ENCODE data around the gene ITGA1.
"Not testable (repeated sequence)": the region's sequence is repeated elsewhere in the genome, so short reads cannot be mapped to it uniquely, and the experiment has no call there.

Gene ITGA1

GRCh38 chr5:52846182-52846842 is 58.6 kb downstream of the ITGA1 start:
- TF ChIP-seq JUND (IDR thresholded peaks at IDR 0.05; ENCODE audit: low read depth), result no peak
- in situ Hi-C loops (cut with HindIII; ENCODE audit: low pct_unique_long_range_greater_than_20kb, low sequenced_read_pairs), result no loop called here
- no peak for DNase-seq (ENCODE audit: low read depth in 1 of 2, low spot score in 1 of 2)

GRCh38 chr5:52848688-52849087 is 61.0 kb downstream of the ITGA1 start:
- in situ Hi-C loops (cut with HindIII; ENCODE audit: low pct_unique_long_range_greater_than_20kb, low sequenced_read_pairs); DNase-seq (ENCODE audit: low read depth in 1 of 2, low spot score in 1 of 2): not testable (repeated sequence)

- in situ Hi-C loops (cut with HindIII; ENCODE audit: low pct_unique_long_range_greater_than_20kb, low sequenced_read_pairs), result no loop called here
- DNase-seq (ENCODE audit: low read depth in 1 of 2, low spot score in 1 of 2), result no peak
- no peak for TF ChIP-seq JUND (IDR thresholded peaks at IDR 0.05; ENCODE audit: low read depth)
Measured at GRCh38 chr5:52849544-52849943, 61.8 kb downstream of the ITGA1 start.

- in situ Hi-C loops (cut with HindIII; ENCODE audit: low pct_unique_long_range_greater_than_20kb, low sequenced_read_pairs), result no loop called here
- no peak for TF ChIP-seq JUND (IDR thresholded peaks at IDR 0.05; ENCODE audit: low read depth)
- DNase-seq (ENCODE audit: low read depth in 1 of 2, low spot score in 1 of 2), result no peak
Measured at GRCh38 chr5:52853650-52854049, 65.9 kb downstream of the ITGA1 start.

- no peak for DNase-seq (ENCODE audit: low read depth in 1 of 2, low spot score in 1 of 2)
- no peak for TF ChIP-seq JUND (IDR thresholded peaks at IDR 0.05; ENCODE audit: low read depth)
- in situ Hi-C loops (cut with HindIII; ENCODE audit: low pct_unique_long_range_greater_than_20kb, low sequenced_read_pairs), result no loop called here
Measured at GRCh38 chr5:52854301-52854700, 66.6 kb downstream of the ITGA1 start.

GRCh38 chr5:52854949-52855348 is 67.2 kb downstream of the ITGA1 start:
- DNase-seq (ENCODE audit: low read depth in 1 of 2, low spot score in 1 of 2), result no peak
- no peak for TF ChIP-seq JUND (IDR thresholded peaks at IDR 0.05; ENCODE audit: low read depth)
- in situ Hi-C loops (cut with HindIII; ENCODE audit: low pct_unique_long_range_greater_than_20kb, low sequenced_read_pairs), result no loop called here

GRCh38 chr5:52856564-52856963 is 68.8 kb downstream of the ITGA1 start:
- DNase-seq (ENCODE audit: low read depth in 1 of 2, low spot score in 1 of 2), result no peak
- in situ Hi-C loops (cut with HindIII; ENCODE audit: low pct_unique_long_range_greater_than_20kb, low sequenced_read_pairs), result no loop called here
- TF ChIP-seq JUND (IDR thresholded peaks at IDR 0.05; ENCODE audit: low read depth), result no peak

GRCh38 chr5:52859628-52860027 is 71.9 kb downstream of the ITGA1 start:
- no peak for TF ChIP-seq JUND (IDR thresholded peaks at IDR 0.05; ENCODE audit: low read depth)
- no peak for DNase-seq (ENCODE audit: low read depth in 1 of 2, low spot score in 1 of 2)
- in situ Hi-C loops (cut with HindIII; ENCODE audit: low pct_unique_long_range_greater_than_20kb, low sequenced_read_pairs), result no loop called here

GRCh38 chr5:52861368-52861767 is 73.7 kb downstream of the ITGA1 start:
- no peak for TF ChIP-seq JUND (IDR thresholded peaks at IDR 0.05; ENCODE audit: low read depth)
- in situ Hi-C loops (cut with HindIII; ENCODE audit: low pct_unique_long_range_greater_than_20kb, low sequenced_read_pairs), result no loop called here

GRCh38 chr5:52863715-52864290 is 76.1 kb downstream of the ITGA1 start:
- no peak for TF ChIP-seq JUND (IDR thresholded peaks at IDR 0.05; ENCODE audit: low read depth)
- DNase-seq (ENCODE audit: low read depth in 1 of 2, low spot score in 1 of 2), result peak in 1 of 2 experiments; percentile 53
- in situ Hi-C loops (cut with HindIII; ENCODE audit: low pct_unique_long_range_greater_than_20kb, low sequenced_read_pairs), result no loop called here

More at GRCh38 chr5:52861368-52861767, 73.7 kb downstream of the ITGA1 start:
- DNase-seq (ENCODE audit: low read depth in 1 of 2, low spot score in 1 of 2), result no peak

GRCh38 chr5:52864371-52864770 is 76.7 kb downstream of the ITGA1 start:
- no peak for TF ChIP-seq JUND (IDR thresholded peaks at IDR 0.05; ENCODE audit: low read depth)
- in situ Hi-C loops (cut with HindIII; ENCODE audit: low pct_unique_long_range_greater_than_20kb, low sequenced_read_pairs), result no loop called here

GRCh38 chr5:52864884-52865283 is 77.2 kb downstream of the ITGA1 start:
- no peak for TF ChIP-seq JUND (IDR thresholded peaks at IDR 0.05; ENCODE audit: low read depth)
- DNase-seq (ENCODE audit: low read depth in 1 of 2, low spot score in 1 of 2), result peak in 1 of 2 experiments; percentile 9
- in situ Hi-C loops (cut with HindIII; ENCODE audit: low pct_unique_long_range_greater_than_20kb, low sequenced_read_pairs), result no loop called here

More at GRCh38 chr5:52864371-52864770, 76.7 kb downstream of the ITGA1 start:
- no peak for DNase-seq (ENCODE audit: low read depth in 1 of 2, low spot score in 1 of 2)

- DNase-seq (ENCODE audit: low read depth in 1 of 2, low spot score in 1 of 2); in situ Hi-C loops (cut with HindIII; ENCODE audit: low pct_unique_long_range_greater_than_20kb, low sequenced_read_pairs): not testable (repeated sequence)
Measured at GRCh38 chr5:52865991-52866390, 78.3 kb downstream of the ITGA1 start.

- in situ Hi-C loops (cut with HindIII; ENCODE audit: low pct_unique_long_range_greater_than_20kb, low sequenced_read_pairs), result no loop called here
- no peak for DNase-seq (ENCODE audit: low read depth in 1 of 2, low spot score in 1 of 2)
- no peak for TF ChIP-seq JUND (IDR thresholded peaks at IDR 0.05; ENCODE audit: low read depth)
Measured at GRCh38 chr5:52867809-52868208, 80.1 kb downstream of the ITGA1 start.

Measured in T47D (cell line).